Bronchial epithelial cell (primary cell): ENCODE measurements around the gene PSMB2. TPM values are rescaled to one million over a fixed set of nuclear protein-coding genes. Genes with fewer than 3 reads are reported as not detected.

Experiments
- DNase-seq: peaks from one replicate; pipeline ENCODE4 v3.0.0-alpha.2; 2010; ENCODE audit warnings: low read depth
- FAIRE-seq: peaks from 2 replicates; lab custom pipeline; 2011; peaks lifted over from hg19 to GRCh38; lab: Jason Lieb, UNC
- H3K27me3 ChIP-seq: 2 replicates; pipeline ENCODE4 v1.5.1; 2011; ENCODE audit warnings: low read length; ENCODE audit not compliant: control insufficient read depth, insufficient read depth
- H3K36me3 ChIP-seq: 2 replicates; pipeline ENCODE4 v1.5.1; 2011; ENCODE audit warnings: low read length; ENCODE audit not compliant: control insufficient read depth, insufficient read depth
- H3K4me3 ChIP-seq: 2 replicates; pipeline ENCODE4 v1.5.1; 2011; ENCODE audit warnings: mild to moderate bottlenecking, low read depth, low read length, control low read depth
- total RNA-seq: library from RNA; depleted of rRNA; stranded (reverse); fragments of >200 nt; gene quantifications from 2 replicates; pipeline ENCODE4 v1.2.1, GENCODE V29; 2014
- TF ChIP-seq, protein P1 (sequence below): IDR thresholded peaks from 2 replicates; pipeline ENCODE4 v1.5.1; 2011; ENCODE audit warnings: mild to moderate bottlenecking, moderate library complexity, low read length, control low read depth, inconsistent platforms; ENCODE audit not compliant: insufficient read depth, severe bottlenecking

Gene PSMB2
- total RNA-seq, 1 donor from 2014 or later = 12.4 TPM

- no peak for DNase-seq
- no peak for FAIRE-seq
- H3K36me3 ChIP-seq = no peaks in the 10 kb centered on the region
- H3K4me3 ChIP-seq = peak overlapping the region; percentile 91
- peaks cover 5% of the 10 kb centered on the region for H3K27me3 ChIP-seq
- TF ChIP-seq, protein P1, sequence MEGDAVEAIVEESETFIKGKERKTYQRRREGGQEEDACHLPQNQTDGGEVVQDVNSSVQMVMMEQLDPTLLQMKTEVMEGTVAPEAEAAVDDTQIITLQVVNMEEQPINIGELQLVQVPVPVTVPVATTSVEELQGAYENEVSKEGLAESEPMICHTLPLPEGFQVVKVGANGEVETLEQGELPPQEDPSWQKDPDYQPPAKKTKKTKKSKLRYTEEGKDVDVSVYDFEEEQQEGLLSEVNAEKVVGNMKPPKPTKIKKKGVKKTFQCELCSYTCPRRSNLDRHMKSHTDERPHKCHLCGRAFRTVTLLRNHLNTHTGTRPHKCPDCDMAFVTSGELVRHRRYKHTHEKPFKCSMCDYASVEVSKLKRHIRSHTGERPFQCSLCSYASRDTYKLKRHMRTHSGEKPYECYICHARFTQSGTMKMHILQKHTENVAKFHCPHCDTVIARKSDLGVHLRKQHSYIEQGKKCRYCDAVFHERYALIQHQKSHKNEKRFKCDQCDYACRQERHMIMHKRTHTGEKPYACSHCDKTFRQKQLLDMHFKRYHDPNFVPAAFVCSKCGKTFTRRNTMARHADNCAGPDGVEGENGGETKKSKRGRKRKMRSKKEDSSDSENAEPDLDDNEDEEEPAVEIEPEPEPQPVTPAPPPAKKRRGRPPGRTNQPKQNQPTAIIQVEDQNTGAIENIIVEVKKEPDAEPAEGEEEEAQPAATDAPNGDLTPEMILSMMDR = no peak
Observed at GRCh38 chr1:35642471-35642955, 1.2 kb upstream of the PSMB2 start.

DNA sequence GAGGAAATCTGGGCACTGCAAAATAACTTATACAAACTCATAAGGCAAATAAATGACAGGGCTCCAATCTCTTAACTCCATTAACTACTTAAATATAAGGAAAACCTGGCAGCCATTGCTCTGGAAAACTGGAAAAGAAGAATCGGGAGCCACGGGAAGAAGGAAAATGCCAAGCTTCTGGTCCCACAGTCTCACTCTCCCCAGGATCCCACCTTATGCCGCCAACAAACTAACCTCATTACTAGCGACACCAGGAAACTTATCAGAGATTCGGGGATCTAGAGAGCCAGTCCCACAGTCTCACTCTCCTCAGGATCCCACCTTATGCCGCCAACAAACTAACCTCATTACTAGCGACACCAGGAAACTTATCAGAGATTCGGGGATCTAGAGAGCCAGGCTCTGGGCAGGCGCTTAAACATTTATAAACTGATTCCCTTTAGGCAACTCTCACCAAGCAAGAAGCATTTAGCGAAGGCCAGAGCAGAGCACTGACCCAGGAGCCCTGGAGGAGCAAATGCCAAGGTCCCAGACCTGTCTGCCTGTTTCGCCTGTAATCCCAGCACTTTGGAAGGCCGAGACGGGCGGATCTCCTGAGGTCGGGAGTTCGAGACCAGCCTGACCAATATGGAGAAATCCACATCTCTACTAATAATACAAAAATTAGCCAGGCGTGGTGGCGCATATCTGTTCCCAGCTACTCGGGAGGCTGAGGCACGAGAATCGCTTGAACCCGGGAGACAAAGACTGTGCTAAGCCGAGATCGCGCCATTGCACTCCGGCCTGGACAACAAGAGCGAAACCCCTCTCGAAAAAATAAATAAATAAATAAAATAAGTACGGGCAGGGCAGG is 720 bp downstream of the PSMB2 start:
- TF ChIP-seq, protein P1 = no peak
- H3K4me3 ChIP-seq = peak overlapping the region; percentile 91
- DNase-seq = no peak
- no peak for FAIRE-seq
- peaks cover 5% of the 10 kb centered on the region for H3K27me3 ChIP-seq
- H3K36me3 ChIP-seq = peaks cover 4% of the 10 kb centered on the region

DNA sequence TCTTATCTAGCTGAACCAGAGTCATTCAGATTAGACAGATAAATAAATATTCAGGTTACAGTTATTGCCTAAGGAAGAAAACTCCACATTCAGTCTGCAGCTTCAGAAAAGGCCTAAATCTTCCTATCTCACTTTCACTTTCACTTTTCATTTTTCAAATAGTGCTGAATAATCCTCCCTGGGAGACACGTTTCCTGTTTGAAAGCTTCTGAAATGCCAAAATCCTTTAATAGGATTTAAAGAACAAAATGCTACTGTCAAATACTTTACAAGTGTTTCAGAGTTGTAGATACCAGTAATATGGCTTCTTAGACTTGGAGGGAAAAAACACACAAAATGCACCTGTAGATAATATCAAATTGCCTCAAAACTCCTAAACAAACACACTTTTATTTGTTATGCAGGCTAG is 3.9 kb downstream of the PSMB2 start:
- peaks cover 11% of the 10 kb centered on the region for H3K36me3 ChIP-seq
- FAIRE-seq (no peak), DNase-seq (peak; percentile 48)
- TF ChIP-seq, protein P1 = no peak
- no peaks in the 10 kb centered on the region for H3K27me3 ChIP-seq
- peak overlapping the region; percentile 28 for H3K4me3 ChIP-seq

GRCh38 chr1:35633547-35633946 is 7.8 kb downstream of the PSMB2 start:
- no peak for DNase-seq

GRCh38 chr1:35631396-35631795 is 9.9 kb downstream of the PSMB2 start:
- Histone ChIP-seq H3K36me3 (peaks cover 13% of the 10 kb centered on the region), H3K27me3 (no peaks in the 10 kb centered on the region), H3K4me3 (no peak overlapping the region)
- DNase-seq (no peak), FAIRE-seq (no peak)
- TF ChIP-seq, protein P1 = no peak

More at GRCh38 chr1:35633547-35633946, 7.8 kb downstream of the PSMB2 start:
- TF ChIP-seq, protein P1 = no peak
- Histone ChIP-seq H3K36me3 (peaks cover 13% of the 10 kb centered on the region), H3K4me3 (no peak overlapping the region), H3K27me3 (no peaks in the 10 kb centered on the region)
- no peak for FAIRE-seq
